H1 (cell line): ENCODE results near the gene NR2C2. TPM values are rescaled to one million over a fixed set of nuclear protein-coding genes. Genes with fewer than 3 reads are reported as not detected.
A peak's percentile ranks its signal among the peaks of the same experiment; 100 is the strongest.

Experiments used
- CTCF ChIA-PET: fragments of 300-600 bp; sonication (Branson Sonifier 250); formaldehyde crosslinking; loops from one replicate; lab custom pipeline; 2021; ENCODE audit not compliant: partially characterized antibody; lab: Charles Lee
- POLR2A ChIA-PET: fragments of 300-600 bp; sonication (Branson Sonifier 250); formaldehyde crosslinking; loops from one replicate; lab custom pipeline; 2021; ENCODE audit warnings: inconsistent platforms; ENCODE audit not compliant: partially characterized antibody; lab: Charles Lee
- DNase-seq, 2 experiments: peaks; one replicate each; pipeline versions ENCODE4 v3.0.0 to v3.0.0-alpha.2; 2010 to 2022; ENCODE audit warnings: low spot score in 2 of 2, low read depth in 1 of 2, mixed read lengths in 1 of 2
- FAIRE-seq: peaks from 2 replicates; lab custom pipeline; 2011; peaks lifted over from hg19 to GRCh38; lab: Jason Lieb, UNC
- H2AFZ ChIP-seq: 2 replicates; pipeline ENCODE4 v1.8.1; 2012; ENCODE audit warnings: low read length, inconsistent platforms
- H2AK5ac ChIP-seq: 2 replicates; pipeline ENCODE4 v1.6.1; 2013; ENCODE audit warnings: low read depth, low read length
- H2BK120ac ChIP-seq: replicated peaks from 2 replicates; pipeline ENCODE3; 2013; ENCODE audit warnings: low read depth, low read length, inconsistent platforms
- H2BK12ac ChIP-seq: 2 replicates; pipeline ENCODE4 v1.6.1; 2013; ENCODE audit warnings: low read depth, low read length
- H2BK15ac ChIP-seq: 2 replicates; pipeline ENCODE4 v1.6.1; 2013; ENCODE audit warnings: low read length
- H2BK20ac ChIP-seq: 2 replicates; pipeline ENCODE4 v1.6.1; 2013; ENCODE audit warnings: low read length
- H2BK5ac ChIP-seq: 2 replicates; pipeline ENCODE4 v1.6.1; 2013; ENCODE audit warnings: low read depth, low read length
- H3K14ac ChIP-seq: 2 replicates; pipeline ENCODE4 v1.6.1; 2013; ENCODE audit warnings: inconsistent platforms; ENCODE audit not compliant: insufficient read length
- H3K18ac ChIP-seq: 2 replicates; pipeline ENCODE4 v1.6.1; 2013; ENCODE audit warnings: low read length; ENCODE audit errors: extremely low read depth
- H3K23ac ChIP-seq: 2 replicates; pipeline ENCODE4 v1.6.1; 2013; ENCODE audit warnings: inconsistent platforms; ENCODE audit not compliant: insufficient read length
- H3K23me2 ChIP-seq: 2 replicates; pipeline ENCODE4 v1.6.1; 2013; ENCODE audit warnings: low read depth, low read length
- H3K27ac ChIP-seq: 2 replicates; pipeline ENCODE4 v1.6.1; 2011; ENCODE audit warnings: low read depth, low read length, inconsistent platforms
- H3K27me3 ChIP-seq, 4 experiments: replicated peaks in 1 of 4; 1 replicate in 1 of 4; 2 replicates in 3 of 4; pipeline versions ENCODE4 v1.6.1 to v1.8.1; 2011 to 2013; ENCODE audit warnings: low read length in 3 of 4, mild to moderate bottlenecking in 3 of 4, inconsistent platforms in 2 of 4, mixed read lengths in 2 of 4, moderate library complexity in 1 of 4; ENCODE audit not compliant: control insufficient read depth in 3 of 4, insufficient read depth in 3 of 4; ENCODE audit errors: extremely low read depth in 1 of 4
- H3K36me3 ChIP-seq, 4 experiments: 2 replicates each; pipeline versions ENCODE4 v1.6.1 to v1.8.1; 2011 to 2013; ENCODE audit warnings: mild to moderate bottlenecking in 4 of 4, low read length in 3 of 4, moderate library complexity in 2 of 4, control low read depth in 1 of 4, inconsistent platforms in 1 of 4; ENCODE audit not compliant: insufficient read depth in 4 of 4, control insufficient read depth in 2 of 4
- H3K4ac ChIP-seq: replicated peaks from 2 replicates; pipeline ENCODE3; 2013; ENCODE audit warnings: low read length, low read depth, mixed read lengths, inconsistent platforms; ENCODE audit not compliant: insufficient read length
- H3K4me1 ChIP-seq, 4 experiments: replicated peaks in 1 of 4; 1 replicate in 1 of 4; 2 replicates in 3 of 4; pipeline versions ENCODE4 v1.6.1 to v1.8.1; 2011 to 2013; ENCODE audit warnings: low read length in 3 of 4, inconsistent platforms in 2 of 4, mixed read lengths in 1 of 4; ENCODE audit not compliant: insufficient read depth in 4 of 4, control insufficient read depth in 3 of 4
- H3K4me2 ChIP-seq, 2 experiments: 2 replicates each; pipeline versions ENCODE4 v1.6.1 to v1.8.1; 2011 to 2013; ENCODE audit warnings: low read depth in 2 of 2, low read length in 2 of 2, control low read depth in 1 of 2, inconsistent platforms in 1 of 2, mild to moderate bottlenecking in 1 of 2; ENCODE audit not compliant: insufficient read depth in 1 of 2
- H3K4me3 ChIP-seq, 4 experiments: fragments of 200-600, 300-600 bp in 1 of 4; sonication (generic), shearing (Covaris generic), sonication (Bioruptor Twin) in 1 of 4; 2 replicates each; pipeline versions ENCODE4 v1.5.1 to v1.8.1; 2011 to 2016; ENCODE audit warnings: low read length in 4 of 4, low read depth in 3 of 4, control low read depth in 2 of 4, inconsistent platforms in 2 of 4, mild to moderate bottlenecking in 2 of 4, mixed read lengths in 1 of 4, moderate library complexity in 1 of 4; ENCODE audit not compliant: insufficient read depth in 2 of 4; ENCODE audit errors: extremely low read depth in 1 of 4
- H3K56ac ChIP-seq: replicated peaks from 2 replicates; pipeline ENCODE3; 2013; ENCODE audit warnings: low read depth, mild to moderate bottlenecking, mixed read lengths, low read length, inconsistent platforms; ENCODE audit not compliant: insufficient read length
- H3K79me1 ChIP-seq: 2 replicates; pipeline ENCODE4 v1.6.1; 2013; ENCODE audit warnings: low read depth, low read length, control low read depth
- H3K79me2 ChIP-seq, 2 experiments: 2 replicates each; pipeline versions ENCODE4 v1.6.1 to v1.8.1; 2012 to 2013; ENCODE audit warnings: low read length in 2 of 2, mild to moderate bottlenecking in 2 of 2, inconsistent platforms in 1 of 2; ENCODE audit not compliant: insufficient read depth in 2 of 2, control insufficient read depth in 1 of 2
- H3K9ac ChIP-seq, 4 experiments: replicated peaks in 1 of 4; 1 replicate in 1 of 4; 2 replicates in 3 of 4; pipeline versions ENCODE4 v1.6.1 to v1.8.1; 2011 to 2013; ENCODE audit warnings: low read depth in 3 of 4, low read length in 3 of 4, control low read depth in 2 of 4, mild to moderate bottlenecking in 2 of 4, moderate library complexity in 2 of 4, inconsistent platforms in 1 of 4; ENCODE audit errors: extremely low read depth in 1 of 4
- H3K9me3 ChIP-seq, 2 experiments: 2 replicates each; pipeline versions ENCODE4 v1.6.1 to v1.8.1; 2012 to 2013; ENCODE audit warnings: mild to moderate bottlenecking in 2 of 2, moderate library complexity in 2 of 2, control low read depth in 1 of 2, inconsistent platforms in 1 of 2, low read depth in 1 of 2, low read length in 1 of 2, mixed read lengths in 1 of 2; ENCODE audit not compliant: insufficient read depth in 2 of 2
- H4K20me1 ChIP-seq, 2 experiments: replicated peaks in 1 of 2; 2 replicates each; pipeline versions ENCODE3 to v1.8.1; 2011 to 2013; ENCODE audit warnings: inconsistent platforms in 2 of 2, low read length in 2 of 2, mild to moderate bottlenecking in 1 of 2; ENCODE audit not compliant: insufficient read depth in 2 of 2, control insufficient read depth in 1 of 2
- H4K5ac ChIP-seq: 2 replicates; pipeline ENCODE4 v1.6.1; 2013; ENCODE audit warnings: low read length, low read depth, mixed read lengths, inconsistent platforms; ENCODE audit not compliant: insufficient read length
- H4K8ac ChIP-seq: 2 replicates; pipeline ENCODE4 v1.8.0; 2013; ENCODE audit warnings: mild to moderate bottlenecking, moderate library complexity, low read length, inconsistent platforms; ENCODE audit not compliant: insufficient read depth; ENCODE audit errors: extremely low read depth
- H4K91ac ChIP-seq: replicated peaks from 2 replicates; pipeline ENCODE3; 2013; ENCODE audit warnings: low read length, mixed read lengths, inconsistent platforms; ENCODE audit not compliant: insufficient read length
- CREB1 ChIP-seq: IDR thresholded peaks from 2 replicates; pipeline ENCODE4 v1.6.1; 2012; ENCODE audit warnings: inconsistent platforms
- EGR1 ChIP-seq: IDR thresholded peaks from 2 replicates; pipeline ENCODE4 v1.6.1; 2011; ENCODE audit warnings: low read depth, low read length, borderline replicate concordance
- RAD21 ChIP-seq, 2 experiments: IDR thresholded peaks in 1 of 2; conservative IDR thresholded peaks in 1 of 2; 2 replicates each; pipeline ENCODE4 v1.6.1; 2011; ENCODE audit warnings: low read depth in 2 of 2, low read length in 2 of 2, improper control_type of control experiment in 1 of 2, inconsistent platforms in 1 of 2, mild to moderate bottlenecking in 1 of 2, moderate library complexity in 1 of 2
- SIN3A ChIP-seq, 2 experiments: IDR thresholded peaks in 1 of 2; conservative IDR thresholded peaks in 1 of 2; 2 replicates each; pipeline ENCODE4 v1.6.1; 2011 to 2012; ENCODE audit warnings: low read length in 2 of 2, improper control_type of control experiment in 1 of 2, low read depth in 1 of 2, mild to moderate bottlenecking in 1 of 2
- SIX5 ChIP-seq: IDR thresholded peaks from 2 replicates; pipeline ENCODE4 v1.6.1; 2011; ENCODE audit warnings: mild to moderate bottlenecking, low read depth, low read length
- WGBS, 2 experiments: shearing (Covaris generic) in 1 of 2; methylation state at CpG; one replicate each; pipeline versions ENCODE4 v1.1.6 to v1.1.7; 2013 to 2015; ENCODE audit warnings: low lambda C conversion rate in 2 of 2, mixed read lengths in 2 of 2, inconsistent platforms in 1 of 2, low coverage in 1 of 2, missing lambda C conversion rate in 1 of 2; ENCODE audit not compliant: insufficient replicate concordance in 2 of 2, insufficient coverage in 1 of 2, insufficient read length in 1 of 2; ENCODE audit errors: extremely low coverage in 1 of 2, missing lambda C conversion rate in 1 of 2; 5-methylcytosine and 5-hydroxymethylcytosine counted together
- polyA plus RNA-seq, 7 experiments: library from polyadenylated mRNA; depleted of rRNA in 3 of 7; stranded (reverse) in 5 of 7; unstranded in 2 of 7; fragments of >200 nt in 5 of 7; fragments of 200-250 nt in 2 of 7; gene quantifications; 1 replicate in 5 of 7; 2 replicates in 1 of 7; 4 replicates in 1 of 7; pipeline versions ENCODE4 v1.2.1 to v1.2.3, GENCODE V29; 2011 to 2013; ENCODE audit warnings: missing spikeins in 2 of 7, mixed read lengths in 2 of 7
- total RNA-seq: library from RNA; stranded (reverse); fragmentation: NEBNext Ultra II Directional; extraction: Animal tissue kit (Norgen Biotek cat#: 25700); gene quantifications from 2 replicates; pipeline ENCODE4 v1.2.1, GENCODE V29; 2021
- TF ChIP-seq, protein P1 (sequence below), 3 experiments: IDR thresholded peaks; 1 replicate in 2 of 3; 2 replicates in 1 of 3; pipeline versions ENCODE4 v1.5.1 to v1.6.1; 2011; ENCODE audit warnings: low read length in 3 of 3, mild to moderate bottlenecking in 3 of 3, inconsistent platforms in 2 of 3, low read depth in 1 of 3, moderate library complexity in 1 of 3; ENCODE audit not compliant: insufficient read depth in 1 of 3; ENCODE audit errors: control extremely low read depth in 1 of 3

The NR2C2 gene
- total and polyA plus RNA-seq, 2 of the 8 experiments (the other 6 are each of a cell fraction or from before 2014, with no cell fraction given) = 16.6 to 44.4 TPM

- H4K5ac ChIP-seq = no peak overlapping the region
- H3K23ac ChIP-seq = no peak overlapping the region
- H3K23me2 ChIP-seq = no peaks in the 10 kb centered on the region
- H4K20me1 ChIP-seq = peaks cover 37 to 41% of the 10 kb centered on the region in 2 experiments
- 78% methylated on average over 3 of the region's 3 CpGs; no CpG with 5 or more reads in 1 of the 2 experiments for WGBS, 2 experiments
- no peak overlapping the region for H3K27ac ChIP-seq
- no peak overlapping the region for H2AK5ac ChIP-seq
- no peak overlapping the region for H2BK15ac ChIP-seq
- peaks cover 0 to 8% (median 0%) of the 10 kb centered on the region in 4 experiments; a peak in 1 of 7 replicates for H3K27me3 ChIP-seq
- no peak overlapping the region for H3K14ac ChIP-seq
- no peak overlapping the region for H2BK5ac ChIP-seq
- FAIRE-seq (peak; percentile 60), DNase-seq (peak in 1 of 2 experiments; percentile 5)
- peaks cover 5% of the 10 kb centered on the region; the same call in 1 of the 2 replicates for H3K79me1 ChIP-seq
- no peak overlapping the region for H3K4me3 ChIP-seq
- POLR2A ChIA-PET = interaction anchor here (0.8 to 1.6 kb wide), 4 partner anchors 10 to 110 kb away, joined by 3 to 4 read pairs (median 3); partner anchors contain the start of gene RBSN
- H3K4me1 ChIP-seq = peaks cover 0 to 9% (median 5%) of the 10 kb centered on the region in 4 experiments; a peak in 5 of 7 replicates
- peak; percentile 12 to 24; a peak in 3 of 4 replicates for TF ChIP-seq RAD21 (IDR thresholded peaks at IDR 0.05 in 1 of 2, conservative IDR thresholded peaks at IDR 0.05 in 1 of 2; ENCODE audit: low read depth in 2 of 2, low read length in 2 of 2)
- TF ChIP-seq EGR1 = no peak
- no peak for TF ChIP-seq CREB1
- TF ChIP-seq SIX5 = no peak
- TF ChIP-seq, protein P1, sequence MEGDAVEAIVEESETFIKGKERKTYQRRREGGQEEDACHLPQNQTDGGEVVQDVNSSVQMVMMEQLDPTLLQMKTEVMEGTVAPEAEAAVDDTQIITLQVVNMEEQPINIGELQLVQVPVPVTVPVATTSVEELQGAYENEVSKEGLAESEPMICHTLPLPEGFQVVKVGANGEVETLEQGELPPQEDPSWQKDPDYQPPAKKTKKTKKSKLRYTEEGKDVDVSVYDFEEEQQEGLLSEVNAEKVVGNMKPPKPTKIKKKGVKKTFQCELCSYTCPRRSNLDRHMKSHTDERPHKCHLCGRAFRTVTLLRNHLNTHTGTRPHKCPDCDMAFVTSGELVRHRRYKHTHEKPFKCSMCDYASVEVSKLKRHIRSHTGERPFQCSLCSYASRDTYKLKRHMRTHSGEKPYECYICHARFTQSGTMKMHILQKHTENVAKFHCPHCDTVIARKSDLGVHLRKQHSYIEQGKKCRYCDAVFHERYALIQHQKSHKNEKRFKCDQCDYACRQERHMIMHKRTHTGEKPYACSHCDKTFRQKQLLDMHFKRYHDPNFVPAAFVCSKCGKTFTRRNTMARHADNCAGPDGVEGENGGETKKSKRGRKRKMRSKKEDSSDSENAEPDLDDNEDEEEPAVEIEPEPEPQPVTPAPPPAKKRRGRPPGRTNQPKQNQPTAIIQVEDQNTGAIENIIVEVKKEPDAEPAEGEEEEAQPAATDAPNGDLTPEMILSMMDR (IDR thresholded peaks at IDR 0.05; ENCODE audit: control extremely low read depth in 1 of 3, insufficient read depth in 1 of 3, low read depth in 1 of 3, low read length in 3 of 3) = peak in 2 of 3 experiments; percentile 27 to 51; a peak in 2 of 4 replicates
- TF ChIP-seq SIN3A (conservative IDR thresholded peaks at IDR 0.05 in 1 of 2, IDR thresholded peaks at IDR 0.05 in 1 of 2; ENCODE audit: low read depth in 1 of 2, low read length in 2 of 2) = no peak
- no peak overlapping the region for H3K4me2 ChIP-seq
- CTCF ChIA-PET = interaction anchor here (0.6 to 1.5 kb wide), 7 partner anchors 8 to 76 kb away, joined by 3 to 5 read pairs (median 3); partner anchors contain the start of gene MRPS25
- no peak overlapping the region for H2BK120ac ChIP-seq
- H3K36me3 ChIP-seq = no peaks in the 10 kb centered on the region
- H4K91ac ChIP-seq = no peak overlapping the region
- H3K9ac ChIP-seq = no peak overlapping the region
- H2BK20ac ChIP-seq = no peak overlapping the region
- H3K9me3 ChIP-seq = no peaks in the 10 kb centered on the region
- no peak overlapping the region for H2BK12ac ChIP-seq
- H2AFZ ChIP-seq = no peak overlapping the region
- no peak overlapping the region for H3K18ac ChIP-seq
- H3K56ac ChIP-seq = no peak overlapping the region
- no peak overlapping the region for H4K8ac ChIP-seq
- no peak overlapping the region for H3K4ac ChIP-seq
- peaks cover 0 to 75% of the 10 kb centered on the region in 2 experiments; a peak in 3 of 4 replicates for H3K79me2 ChIP-seq
Measured at GRCh38 chr3:14988988-14989394, 41.6 kb downstream of the NR2C2 start.
